IPS-18a (cell line): ENCODE measurements around the gene MYL11.

ENCODE experiments used
- H3K27ac ChIP-seq: one replicate; pipeline ENCODE4 v1.5.1; 2013; ENCODE audit warnings: low read length
- H3K27me3 ChIP-seq: one replicate; pipeline ENCODE4 v1.6.1; 2013; ENCODE audit warnings: mild to moderate bottlenecking, low read length; ENCODE audit not compliant: control insufficient read depth, insufficient read depth
- H3K36me3 ChIP-seq: one replicate; pipeline ENCODE4 v1.6.1; 2013; ENCODE audit warnings: low read depth, low read length; ENCODE audit not compliant: control insufficient read depth
- H3K4me1 ChIP-seq: one replicate; pipeline ENCODE4 v1.6.1; 2013; ENCODE audit warnings: low read depth, low read length; ENCODE audit not compliant: control insufficient read depth
- H3K4me3 ChIP-seq: one replicate; pipeline ENCODE4 v1.5.1; 2013; ENCODE audit warnings: low read length
- H3K9ac ChIP-seq: one replicate; pipeline ENCODE4 v1.6.1; 2013; ENCODE audit warnings: mild to moderate bottlenecking, low read length, moderate library complexity
- H3K9me3 ChIP-seq: one replicate; pipeline ENCODE4 v1.6.1; 2013; ENCODE audit warnings: low read depth, low read length; ENCODE audit not compliant: control insufficient read depth

Gene MYL11

DNA sequence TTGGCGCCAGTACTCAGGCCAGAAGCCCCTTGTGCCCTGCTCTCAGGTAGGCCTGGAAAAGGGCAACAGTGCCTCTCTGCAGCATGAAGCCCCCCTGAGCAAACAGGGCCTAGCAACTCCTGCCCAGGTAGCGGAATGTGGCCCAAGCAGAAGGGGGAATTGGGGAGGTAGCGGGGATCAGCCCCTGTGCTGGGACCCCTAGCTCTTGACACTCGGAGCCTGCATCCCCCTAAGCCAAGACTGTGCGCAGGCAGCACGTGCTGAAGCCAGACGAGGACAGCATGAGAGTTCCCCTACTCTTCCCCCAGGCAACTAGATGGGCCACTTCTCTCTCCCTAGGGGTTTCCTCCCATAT lies 18.7 kb upstream of the MYL11 start:
- Histone ChIP-seq H3K27ac (peak overlapping the region; percentile 85), H3K9ac (peak overlapping the region; percentile 78), H3K27me3 (no peaks in the 10 kb centered on the region), H3K36me3 (peaks cover 25% of the 10 kb centered on the region), H3K4me3 (peak overlapping the region; percentile 91), H3K9me3 (no peaks in the 10 kb centered on the region), H3K4me1 (peaks cover 4% of the 10 kb centered on the region)

DNA sequence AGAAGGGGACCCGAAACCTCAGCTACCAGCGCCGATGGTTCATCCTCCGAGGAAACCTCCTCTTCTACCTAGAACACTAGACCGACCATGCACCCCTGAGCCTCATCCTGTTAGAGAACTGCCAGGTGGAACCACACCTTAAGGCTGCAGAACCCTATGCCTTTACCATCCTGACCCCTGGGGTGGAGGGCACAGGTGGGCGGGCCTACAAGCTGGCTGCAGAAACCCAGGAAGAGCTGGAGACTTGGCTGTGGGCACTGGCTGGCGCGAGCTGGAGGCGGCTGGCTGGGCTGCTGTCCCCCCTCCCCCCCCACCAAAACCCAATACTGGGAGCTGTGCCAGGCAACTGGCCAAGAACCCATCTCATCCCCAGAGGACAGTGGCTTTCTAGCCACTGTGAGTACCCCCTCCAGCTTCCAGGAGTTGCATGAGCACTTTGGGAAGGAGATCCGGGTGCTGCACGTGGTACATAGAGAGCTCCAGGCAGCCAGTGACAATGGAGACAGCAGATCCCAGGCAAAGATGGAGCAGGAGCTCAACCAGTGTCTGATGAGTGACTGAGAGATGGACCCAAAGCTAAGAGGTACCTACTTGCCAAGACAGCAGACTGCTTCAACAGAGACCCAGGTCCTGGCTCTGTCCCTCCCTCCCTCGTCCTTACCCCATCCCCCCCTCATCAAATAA lies 18.1 kb upstream of the MYL11 start:
- Histone ChIP-seq H3K27me3 (no peaks in the 10 kb centered on the region), H3K9ac (peak overlapping the region; percentile 78), H3K4me1 (peaks cover 4% of the 10 kb centered on the region), H3K36me3 (peaks cover 19% of the 10 kb centered on the region), H3K4me3 (peak overlapping the region; percentile 91), H3K27ac (no peak overlapping the region), H3K9me3 (no peaks in the 10 kb centered on the region)

DNA sequence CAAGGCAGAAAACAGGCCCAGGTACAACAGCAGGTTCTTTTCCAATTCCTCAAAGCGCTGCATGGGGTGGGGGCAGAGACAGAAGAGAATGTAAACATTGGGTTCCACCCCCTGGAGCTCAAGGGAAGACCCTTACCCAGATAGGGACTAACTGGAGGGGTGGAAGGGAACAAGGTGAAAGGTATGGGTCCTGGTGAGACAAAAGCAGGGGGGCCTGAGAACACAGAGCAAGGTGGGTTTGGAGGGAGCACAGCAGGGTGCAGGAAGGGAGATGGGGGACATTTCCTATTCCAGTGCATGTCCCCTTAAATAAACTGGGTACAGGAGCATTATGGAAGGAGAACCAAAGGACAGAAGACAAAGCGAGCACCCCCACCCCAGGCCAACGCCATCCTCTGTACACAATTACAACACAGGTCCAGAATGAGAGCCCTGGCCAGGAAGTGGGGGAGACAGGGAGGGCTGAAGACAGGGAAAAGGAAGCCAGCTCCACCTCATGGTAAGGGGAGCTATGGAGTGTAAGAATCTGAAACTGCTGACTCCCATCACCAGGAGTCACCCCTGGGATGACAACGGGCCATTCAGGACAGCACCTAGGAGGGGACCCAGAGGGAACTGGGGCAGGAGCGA lies 17.4 kb upstream of the MYL11 start:
- Histone ChIP-seq H3K4me3 (no peak overlapping the region), H3K4me1 (peaks cover 4% of the 10 kb centered on the region), H3K36me3 (peaks cover 12% of the 10 kb centered on the region), H3K27ac (no peak overlapping the region), H3K9me3 (no peaks in the 10 kb centered on the region), H3K27me3 (no peaks in the 10 kb centered on the region), H3K9ac (no peak overlapping the region)

DNA sequence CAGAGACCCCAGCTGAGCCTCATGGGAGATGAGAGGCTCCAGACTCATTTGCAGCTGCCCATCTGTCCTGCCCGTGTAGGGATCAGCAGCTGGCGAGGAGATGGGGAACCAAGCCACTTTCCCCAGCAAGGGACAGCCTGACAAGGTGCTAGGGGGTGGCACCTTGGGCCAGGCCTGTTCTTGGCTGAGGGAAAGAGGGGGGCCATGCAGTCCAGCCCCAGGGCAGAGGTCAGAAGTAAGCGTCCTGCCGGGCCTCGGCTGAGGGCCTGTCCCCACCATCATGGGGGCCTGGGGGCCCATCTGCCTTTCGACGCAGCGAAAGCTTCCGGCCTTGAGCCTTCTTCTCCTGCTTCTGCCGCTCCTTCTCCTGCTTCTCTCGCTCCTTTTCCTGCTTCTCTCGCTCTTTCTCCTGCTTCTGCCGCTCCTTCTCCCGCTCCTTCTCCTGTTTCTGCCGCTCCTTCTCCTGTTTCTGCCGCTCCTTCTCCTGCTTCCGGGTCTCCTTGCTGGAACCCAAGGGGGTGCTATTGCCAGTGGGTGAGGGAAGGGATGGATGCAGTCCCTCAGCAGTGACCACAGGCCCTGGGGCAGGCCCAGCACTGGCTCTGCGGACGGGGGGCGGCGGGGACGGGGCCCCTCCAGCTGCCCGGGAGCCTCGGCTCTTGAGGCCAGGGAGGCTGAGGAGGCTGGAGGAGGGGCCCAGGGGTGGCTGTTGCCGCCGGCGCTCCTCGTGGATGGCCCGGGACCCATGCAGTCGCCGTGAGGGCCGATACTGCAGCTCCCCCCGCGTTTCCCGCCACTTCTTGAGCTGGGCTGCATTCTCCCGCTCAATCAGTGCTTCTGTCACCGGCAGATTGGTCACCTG lies 16.7 kb upstream of the MYL11 start:
- Histone ChIP-seq H3K27me3 (no peaks in the 10 kb centered on the region), H3K36me3 (peaks cover 5% of the 10 kb centered on the region), H3K9ac (no peak overlapping the region), H3K4me1 (peaks cover 4% of the 10 kb centered on the region), H3K27ac (no peak overlapping the region), H3K4me3 (no peak overlapping the region), H3K9me3 (no peaks in the 10 kb centered on the region)

DNA sequence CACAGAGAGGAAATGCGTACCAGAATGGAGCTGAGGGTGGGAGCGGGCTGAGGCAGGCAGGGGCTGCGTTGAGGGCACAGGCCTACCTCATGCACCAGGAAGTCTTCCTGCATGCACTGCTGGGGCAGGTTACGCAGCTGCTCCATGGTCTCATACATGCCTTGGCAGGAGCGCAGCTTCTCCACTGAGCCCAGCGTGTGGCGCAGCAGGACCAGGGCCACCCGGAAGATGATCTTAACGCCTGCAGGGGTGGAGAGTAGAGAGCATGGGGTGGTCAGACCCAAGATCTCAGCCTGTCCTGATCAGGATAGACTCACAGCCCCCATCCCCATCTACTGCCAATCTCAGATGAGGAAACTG lies 16.0 kb upstream of the MYL11 start:
- H3K27ac ChIP-seq = no peak overlapping the region
- no peaks in the 10 kb centered on the region for H3K27me3 ChIP-seq
- no peaks in the 10 kb centered on the region for H3K9me3 ChIP-seq
- no peak overlapping the region for H3K9ac ChIP-seq
- H3K4me3 ChIP-seq = no peak overlapping the region
- H3K36me3 ChIP-seq = no peaks in the 10 kb centered on the region
- peaks cover 4% of the 10 kb centered on the region for H3K4me1 ChIP-seq

DNA sequence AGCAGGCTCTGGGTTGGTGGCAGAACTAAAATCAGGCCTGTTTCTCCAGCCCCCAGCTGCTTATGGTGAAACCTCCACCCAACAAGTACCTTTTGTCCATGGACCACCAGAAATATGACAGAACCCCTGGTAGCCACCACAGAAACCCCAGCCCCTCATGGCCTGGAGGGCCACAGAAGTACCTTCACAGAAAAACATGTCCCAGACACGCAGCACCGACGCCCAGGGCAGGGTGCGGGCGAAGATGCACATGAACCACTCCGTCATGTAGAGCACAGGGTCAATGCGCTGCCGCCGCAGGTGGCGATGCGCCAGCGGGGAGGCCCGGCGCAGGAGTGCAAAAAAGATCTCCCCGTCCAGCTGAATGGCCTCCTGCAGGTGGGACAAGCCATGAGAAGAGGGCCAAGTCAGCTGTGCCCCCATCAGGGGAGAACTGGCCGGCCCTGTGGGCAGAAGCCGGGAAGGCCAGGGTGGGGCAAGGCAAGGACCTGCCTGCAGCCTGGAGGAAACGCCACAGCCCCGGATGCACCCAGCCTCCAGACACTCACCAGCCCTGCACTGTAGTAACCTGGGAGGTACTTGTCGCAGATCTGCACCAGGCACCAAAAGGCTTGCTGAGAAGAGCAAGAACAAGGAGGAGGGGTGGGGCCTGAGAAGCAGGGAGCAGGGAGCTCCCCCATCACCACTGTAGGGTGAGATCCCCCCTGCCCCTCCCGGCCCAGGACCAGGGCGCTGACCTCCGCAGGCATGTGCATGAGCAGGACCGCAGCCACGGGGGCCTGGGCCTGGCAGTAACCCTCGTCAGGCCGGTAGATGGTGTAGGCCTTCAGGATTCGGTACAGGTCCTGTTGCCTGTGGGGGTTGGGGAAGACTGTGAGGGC lies 15.4 kb upstream of the MYL11 start:
- no peaks in the 10 kb centered on the region for H3K4me1 ChIP-seq
- no peak overlapping the region for H3K9ac ChIP-seq
- H3K4me3 ChIP-seq = no peak overlapping the region
- no peaks in the 10 kb centered on the region for H3K27me3 ChIP-seq
- H3K27ac ChIP-seq = no peak overlapping the region
- H3K36me3 ChIP-seq = no peaks in the 10 kb centered on the region
- H3K9me3 ChIP-seq = no peaks in the 10 kb centered on the region

DNA sequence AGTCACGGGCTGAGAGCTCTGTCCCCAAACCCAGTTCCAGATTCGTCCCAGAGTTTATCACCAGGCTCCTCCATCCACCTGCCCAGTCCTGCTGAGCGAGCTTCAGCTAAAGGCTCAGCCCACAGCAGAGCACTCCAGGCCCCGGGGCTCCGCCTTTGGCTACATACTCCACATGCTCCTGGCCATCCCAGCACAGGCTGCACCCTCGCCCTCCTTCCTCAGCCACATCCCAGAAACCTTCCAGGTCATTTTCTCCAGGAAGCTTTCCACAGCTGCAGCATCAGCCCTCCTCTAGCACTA lies 14.8 kb upstream of the MYL11 start:
- no peaks in the 10 kb centered on the region for H3K27me3 ChIP-seq
- H3K9me3 ChIP-seq = no peaks in the 10 kb centered on the region
- no peak overlapping the region for H3K9ac ChIP-seq
- H3K4me3 ChIP-seq = no peak overlapping the region
- no peak overlapping the region for H3K27ac ChIP-seq
- H3K4me1 ChIP-seq = no peaks in the 10 kb centered on the region
- H3K36me3 ChIP-seq = no peaks in the 10 kb centered on the region

DNA sequence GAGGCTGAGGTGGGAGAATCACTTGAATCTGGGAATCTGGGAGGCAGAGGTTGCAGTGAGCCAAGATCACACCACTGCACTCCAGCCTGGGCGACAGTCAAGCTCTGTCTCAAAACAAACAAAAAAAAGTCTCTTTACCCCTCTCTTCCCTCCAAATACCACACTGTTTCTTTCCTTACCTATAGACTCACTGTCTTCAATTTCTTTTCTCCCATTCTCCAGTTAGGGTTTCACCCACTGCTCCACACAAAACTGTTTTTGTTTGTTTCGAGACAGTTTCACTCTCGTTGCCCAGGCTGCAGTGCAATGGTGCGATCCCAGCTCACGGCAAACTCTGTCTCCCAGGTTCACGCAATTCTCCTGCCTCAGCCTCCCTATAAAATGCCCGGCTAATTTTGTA lies 13.4 kb upstream of the MYL11 start:
- no peaks in the 10 kb centered on the region for H3K27me3 ChIP-seq
- H3K36me3 ChIP-seq = peaks cover 3% of the 10 kb centered on the region
- H3K4me1 ChIP-seq = no peaks in the 10 kb centered on the region
- no peaks in the 10 kb centered on the region for H3K9me3 ChIP-seq
- no peak overlapping the region for H3K27ac ChIP-seq
- H3K4me3 ChIP-seq = no peak overlapping the region
- no peak overlapping the region for H3K9ac ChIP-seq

DNA sequence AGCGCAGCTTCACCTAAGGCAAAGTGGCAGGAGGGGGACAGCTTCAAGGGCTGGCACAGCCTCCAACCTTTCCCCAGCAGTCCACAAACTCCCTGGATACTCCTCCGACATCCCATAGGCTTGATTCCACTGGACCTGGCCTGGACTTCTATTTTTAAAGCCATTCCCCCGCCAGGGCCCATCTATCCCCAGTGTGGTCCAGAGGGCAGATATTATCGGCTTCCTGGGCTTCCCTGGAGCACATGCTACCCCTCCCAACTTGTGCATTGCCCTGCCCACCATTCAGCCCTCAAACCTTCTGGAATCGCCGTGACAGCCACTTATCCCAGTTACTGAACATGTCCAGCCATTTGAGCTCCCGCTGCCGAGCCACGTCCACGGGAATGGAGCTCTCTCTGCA lies 9.4 kb upstream of the MYL11 start:
- peaks cover 3% of the 10 kb centered on the region for H3K36me3 ChIP-seq
- H3K4me3 ChIP-seq = no peak overlapping the region
- H3K27ac ChIP-seq = no peak overlapping the region
- H3K4me1 ChIP-seq = peaks cover 5% of the 10 kb centered on the region
- H3K27me3 ChIP-seq = no peaks in the 10 kb centered on the region
- no peak overlapping the region for H3K9ac ChIP-seq
- no peaks in the 10 kb centered on the region for H3K9me3 ChIP-seq

DNA sequence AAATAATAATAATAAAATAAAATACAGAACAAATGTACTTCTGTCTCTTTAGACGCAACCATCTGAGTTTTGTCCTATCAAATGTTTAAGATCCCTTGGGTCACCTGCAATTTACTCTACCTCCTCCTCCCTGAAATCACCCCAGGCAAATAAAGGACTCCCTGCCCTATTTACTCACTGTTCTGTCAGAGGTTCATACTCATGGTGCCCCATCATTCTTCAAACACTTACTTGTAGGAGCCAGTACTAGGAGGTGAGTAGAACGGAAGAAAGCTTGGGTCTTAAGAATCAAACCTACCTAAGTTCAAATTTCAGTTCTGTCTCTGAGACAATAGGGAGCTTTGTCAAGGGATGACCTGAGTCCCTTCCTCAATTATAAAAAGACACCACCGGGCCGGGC lies 8.1 kb upstream of the MYL11 start:
- H3K9me3 ChIP-seq = no peaks in the 10 kb centered on the region
- no peak overlapping the region for H3K4me3 ChIP-seq
- no peak overlapping the region for H3K27ac ChIP-seq
- H3K36me3 ChIP-seq = peaks cover 3% of the 10 kb centered on the region
- H3K4me1 ChIP-seq = peaks cover 7% of the 10 kb centered on the region
- H3K9ac ChIP-seq = no peak overlapping the region
- H3K27me3 ChIP-seq = no peaks in the 10 kb centered on the region

DNA sequence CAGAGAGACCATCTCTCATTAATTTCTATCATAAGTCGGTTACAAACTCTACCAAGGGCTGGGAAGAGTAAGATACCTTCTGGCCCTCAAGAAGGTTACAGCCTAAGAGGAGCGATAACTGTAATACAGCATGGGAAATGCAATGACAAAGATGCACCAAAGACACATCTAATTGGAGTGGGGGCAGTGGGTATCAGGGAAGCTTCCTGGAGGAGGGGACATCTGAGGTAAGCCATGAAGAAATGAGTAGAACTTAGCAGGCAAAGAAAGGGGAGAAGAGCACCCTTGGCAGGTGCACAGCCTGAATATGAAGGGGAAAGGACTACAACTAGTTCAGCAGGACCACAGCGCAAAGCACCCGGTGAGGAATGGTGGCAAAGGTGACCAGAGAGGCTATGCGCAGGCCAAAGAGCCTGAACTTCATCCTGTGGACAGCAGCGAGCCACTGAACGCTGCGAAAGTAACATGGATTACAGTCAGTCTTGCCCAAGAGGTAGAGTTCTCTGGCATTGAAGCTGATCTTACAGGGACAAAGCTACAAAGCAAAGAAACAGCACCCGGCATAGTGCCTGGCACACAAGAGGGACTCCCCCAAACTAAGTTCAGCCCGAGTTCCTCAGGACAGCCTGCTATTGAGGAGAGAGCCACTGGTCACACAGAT lies 7.1 kb upstream of the MYL11 start:
- Histone ChIP-seq H3K4me1 (peaks cover 9% of the 10 kb centered on the region), H3K27me3 (no peaks in the 10 kb centered on the region), H3K27ac (no peak overlapping the region), H3K9me3 (no peaks in the 10 kb centered on the region), H3K36me3 (peaks cover 3% of the 10 kb centered on the region), H3K9ac (no peak overlapping the region), H3K4me3 (peak overlapping the region; percentile 50)
